SU-DHL-6 (cell line): ENCODE results near the gene SNX2.

Source experiments
- EZH2phosphoT487 ChIP-seq: fragments of 200-600 bp; sonication (generic), shearing (Covaris generic); conservative IDR thresholded peaks from 2 replicates; pipeline ENCODE4 v1.6.1; 2018; ENCODE audit warnings: mild to moderate bottlenecking, antibody characterized with exemption, low read length, moderate library complexity, mixed read lengths
- TF ChIP-seq, protein P1 (sequence below): fragments of 200-600 bp; sonication (generic); IDR thresholded peaks from one replicate; pipeline ENCODE4 v1.5.1; 2017; ENCODE audit warnings: antibody characterized with exemption, mild to moderate bottlenecking, low read length, moderate library complexity; ENCODE audit not compliant: insufficient read depth, poor library complexity, severe bottlenecking

DNA sequence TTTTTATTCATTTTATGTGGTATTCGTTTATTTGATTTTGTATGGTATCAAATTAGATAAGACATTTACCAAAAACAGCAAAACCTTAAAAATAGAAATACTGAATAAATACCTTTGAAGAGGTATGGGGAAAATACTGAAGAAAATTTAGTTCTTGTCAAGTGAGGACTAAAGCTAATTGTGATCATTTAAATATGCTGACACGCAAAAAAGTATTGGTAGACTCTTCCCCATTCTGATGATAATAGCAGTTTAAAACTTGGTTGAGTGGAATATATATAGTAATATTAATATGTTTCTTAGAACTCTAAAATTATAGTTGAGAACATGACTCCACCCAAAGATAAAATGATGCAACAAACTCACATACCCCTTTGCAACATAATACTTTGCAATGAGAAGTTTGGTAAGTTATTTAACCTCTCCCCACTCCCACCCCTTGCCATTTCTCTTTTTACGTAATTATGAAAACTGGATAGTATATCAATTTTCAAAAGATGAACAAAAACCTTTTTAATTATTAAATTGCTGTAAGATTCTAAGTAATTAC, 40.4 kb downstream of the SNX2 start:
- TF ChIP-seq, protein P1, sequence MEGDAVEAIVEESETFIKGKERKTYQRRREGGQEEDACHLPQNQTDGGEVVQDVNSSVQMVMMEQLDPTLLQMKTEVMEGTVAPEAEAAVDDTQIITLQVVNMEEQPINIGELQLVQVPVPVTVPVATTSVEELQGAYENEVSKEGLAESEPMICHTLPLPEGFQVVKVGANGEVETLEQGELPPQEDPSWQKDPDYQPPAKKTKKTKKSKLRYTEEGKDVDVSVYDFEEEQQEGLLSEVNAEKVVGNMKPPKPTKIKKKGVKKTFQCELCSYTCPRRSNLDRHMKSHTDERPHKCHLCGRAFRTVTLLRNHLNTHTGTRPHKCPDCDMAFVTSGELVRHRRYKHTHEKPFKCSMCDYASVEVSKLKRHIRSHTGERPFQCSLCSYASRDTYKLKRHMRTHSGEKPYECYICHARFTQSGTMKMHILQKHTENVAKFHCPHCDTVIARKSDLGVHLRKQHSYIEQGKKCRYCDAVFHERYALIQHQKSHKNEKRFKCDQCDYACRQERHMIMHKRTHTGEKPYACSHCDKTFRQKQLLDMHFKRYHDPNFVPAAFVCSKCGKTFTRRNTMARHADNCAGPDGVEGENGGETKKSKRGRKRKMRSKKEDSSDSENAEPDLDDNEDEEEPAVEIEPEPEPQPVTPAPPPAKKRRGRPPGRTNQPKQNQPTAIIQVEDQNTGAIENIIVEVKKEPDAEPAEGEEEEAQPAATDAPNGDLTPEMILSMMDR: no peak
- no peak for TF ChIP-seq EZH2phosphoT487
